PC-3 (cell line): Measurements from ENCODE around the gene ETV6. TPM values are rescaled to one million over a fixed set of nuclear protein-coding genes. Genes with fewer than 3 reads are reported as not detected.

ENCODE experiments used
- ATAC-seq: fragments of 200-7000 bp; cut with Tn5 transposase; 2 replicates; pipeline ENCODE4 v1.9.1; 2020; ENCODE audit warnings: mild to moderate bottlenecking, moderate library complexity
- BruUV-seq: library from RNA; stranded (reverse); fragments of 400-500 nt; replicated peaks from 2 replicates; lab custom pipeline; 2021; lab: Mats Ljungman, UMichigan
- CTCF ChIA-PET: fragments of 300-600 bp; sonication (Branson Sonifier 250); formaldehyde crosslinking; loops from one replicate; lab custom pipeline; 2022; ENCODE audit warnings: antibody characterized with exemption; lab: Charles Lee
- POLR2A ChIA-PET: fragments of 300-600 bp; sonication (Branson Sonifier 250); formaldehyde crosslinking; loops from one replicate; lab custom pipeline; 2022; ENCODE audit warnings: antibody characterized with exemption; ENCODE audit not compliant: unreplicated experiment; lab: Charles Lee
- DNase-seq: peaks from one replicate; pipeline ENCODE4 v3.0.0-alpha.2; 2015
- H2AFZ ChIP-seq: fragments of 300-600 bp; sonication (generic); 2 replicates; pipeline ENCODE4 v1.6.0; 2016; ENCODE audit warnings: antibody characterized with exemption, low read length
- H3F3A ChIP-seq: fragments of 300-600 bp; sonication (generic); one replicate; pipeline ENCODE4 v1.6.0; 2017; ENCODE audit warnings: antibody characterized with exemption, low read length, control low read depth, mild to moderate bottlenecking; ENCODE audit not compliant: unreplicated experiment
- H3K27ac ChIP-seq: fragments of 300-600 bp; sonication (generic); 2 replicates; pipeline ENCODE4 v1.5.1; 2016; ENCODE audit warnings: mild to moderate bottlenecking, low read length
- H3K27me3 ChIP-seq: fragments of 300-600 bp; sonication (generic); 2 replicates; pipeline ENCODE4 v1.6.1; 2016; ENCODE audit warnings: low read length, mixed read lengths
- H3K36me3 ChIP-seq: fragments of 300-600 bp; sonication (generic); 2 replicates; pipeline ENCODE4 v1.6.1; 2016; ENCODE audit warnings: low read depth, mixed run types, low read length, mixed read lengths
- H3K4me1 ChIP-seq: fragments of 300-600 bp; sonication (generic); 2 replicates; pipeline ENCODE4 v1.5.1; 2016; ENCODE audit warnings: low read length; ENCODE audit not compliant: insufficient read depth
- H3K4me2 ChIP-seq: fragments of 300-600 bp; sonication (generic); 2 replicates; pipeline ENCODE4 v1.6.0; 2016; ENCODE audit warnings: low read length
- H3K4me3 ChIP-seq: fragments of 300-600 bp; sonication (generic); 2 replicates; pipeline ENCODE4 v1.5.1; 2016; ENCODE audit warnings: mild to moderate bottlenecking, low read length, mixed read lengths
- H3K79me2 ChIP-seq: fragments of 300-600 bp; sonication (generic); 2 replicates; pipeline ENCODE4 v1.6.1; 2017; ENCODE audit warnings: low read length, mixed read lengths
- H3K9ac ChIP-seq: fragments of 300-600 bp; sonication (generic); 2 replicates; pipeline ENCODE4 v1.6.0; 2016; ENCODE audit warnings: mild to moderate bottlenecking, low read length
- H3K9me2 ChIP-seq: fragments of 300-600 bp; sonication (generic); replicated peaks from 2 replicates; pipeline ENCODE4 v1.6.1; 2016; ENCODE audit warnings: mixed run types, low read length, mixed read lengths
- H3K9me3 ChIP-seq: fragments of 300-600 bp; sonication (generic); 2 replicates; pipeline ENCODE4 v1.6.1; 2016; ENCODE audit warnings: low read length, mixed read lengths
- H4K20me1 ChIP-seq: fragments of 300-600 bp; sonication (generic); 2 replicates; pipeline ENCODE4 v1.6.1; 2016; ENCODE audit warnings: low read length, mixed read lengths
- EZH2 ChIP-seq: fragments of 300-600 bp; sonication (generic); IDR thresholded peaks from one replicate; pipeline ENCODE4 v1.6.1; 2017; ENCODE audit warnings: antibody characterized with exemption, mild to moderate bottlenecking, low read length; ENCODE audit not compliant: unreplicated experiment
- EZH2phosphoT487 ChIP-seq: fragments of 300-600 bp; sonication (generic); IDR thresholded peaks from 2 replicates; pipeline ENCODE4 v1.6.1; 2018; ENCODE audit warnings: mild to moderate bottlenecking, antibody characterized with exemption, low read length, borderline replicate concordance
- intact Hi-C: fragments of 100-400 bp; cut with micrococcal nuclease; formaldehyde crosslinking; loops from 2 replicates; pipeline ENCODE4 v1.9.0; 2023
- total RNA-seq: library from RNA; depleted of rRNA; stranded (reverse); fragments of >200 nt; gene quantifications from 2 replicates; pipeline ENCODE4 v1.2.3, GENCODE V29; 2014
- TF ChIP-seq, protein P1 (sequence below): fragments of 300-600 bp; sonication (generic); conservative IDR thresholded peaks from 2 replicates; pipeline ENCODE4 v1.5.1; 2017; ENCODE audit warnings: antibody characterized with exemption, low read depth, mild to moderate bottlenecking, low read length

Gene ETV6
- total RNA-seq, 1 experiment from 2014 or later: 5.0 TPM

DNA sequence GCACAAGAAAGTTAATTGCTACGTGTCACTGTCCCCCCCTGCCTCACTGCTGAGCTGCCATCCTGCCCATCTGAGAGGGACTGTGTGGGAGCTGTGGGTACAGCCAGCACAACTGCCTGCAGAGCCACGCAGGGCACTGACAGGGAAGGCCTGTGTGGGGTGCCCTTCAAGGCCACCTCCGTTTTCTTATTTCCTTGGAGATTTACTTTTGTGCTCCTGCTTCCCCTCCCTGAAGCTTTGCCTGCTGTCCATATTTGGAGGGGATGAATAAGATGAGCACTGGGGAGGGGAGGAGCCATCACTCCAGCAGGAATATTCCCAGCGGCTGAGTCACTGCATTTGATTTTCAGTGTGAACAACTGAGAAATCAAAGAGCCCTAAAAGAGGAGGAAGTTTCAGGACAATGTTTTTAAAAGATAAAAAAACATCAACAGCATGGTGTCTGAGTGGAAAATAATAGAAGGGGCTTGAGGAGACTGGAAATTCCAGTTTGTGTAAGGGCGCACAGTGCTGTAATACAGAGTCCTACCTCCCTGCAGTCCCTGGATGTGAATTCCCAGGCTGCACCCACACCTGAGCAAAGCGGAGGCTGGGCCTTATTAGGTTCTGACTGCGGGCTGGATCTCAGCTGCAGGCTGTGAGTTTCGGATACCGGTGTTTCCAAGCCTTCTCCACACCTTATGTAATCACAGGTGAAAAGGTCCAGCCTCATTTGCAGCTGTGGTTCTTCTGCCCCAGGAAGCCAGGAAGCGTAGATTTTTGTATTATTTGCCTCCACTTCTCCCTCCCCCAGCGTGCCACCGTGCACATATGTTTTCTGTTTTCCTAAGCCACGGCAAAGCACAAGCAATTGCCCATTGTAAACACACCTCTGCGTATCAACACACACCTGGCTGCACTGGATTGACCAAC lies 228.7 kb downstream of the ETV6 start:
- intact Hi-C loops: no loop called here
- ATAC-seq (peak; percentile 86), DNase-seq (peak; percentile 76)
- peaks cover 55% of the 10 kb centered on the region for H3K4me1 ChIP-seq
- H2AFZ ChIP-seq: peak overlapping the region; percentile 28
- no TSS peak for BruUV-seq
- TF ChIP-seq, protein P1, sequence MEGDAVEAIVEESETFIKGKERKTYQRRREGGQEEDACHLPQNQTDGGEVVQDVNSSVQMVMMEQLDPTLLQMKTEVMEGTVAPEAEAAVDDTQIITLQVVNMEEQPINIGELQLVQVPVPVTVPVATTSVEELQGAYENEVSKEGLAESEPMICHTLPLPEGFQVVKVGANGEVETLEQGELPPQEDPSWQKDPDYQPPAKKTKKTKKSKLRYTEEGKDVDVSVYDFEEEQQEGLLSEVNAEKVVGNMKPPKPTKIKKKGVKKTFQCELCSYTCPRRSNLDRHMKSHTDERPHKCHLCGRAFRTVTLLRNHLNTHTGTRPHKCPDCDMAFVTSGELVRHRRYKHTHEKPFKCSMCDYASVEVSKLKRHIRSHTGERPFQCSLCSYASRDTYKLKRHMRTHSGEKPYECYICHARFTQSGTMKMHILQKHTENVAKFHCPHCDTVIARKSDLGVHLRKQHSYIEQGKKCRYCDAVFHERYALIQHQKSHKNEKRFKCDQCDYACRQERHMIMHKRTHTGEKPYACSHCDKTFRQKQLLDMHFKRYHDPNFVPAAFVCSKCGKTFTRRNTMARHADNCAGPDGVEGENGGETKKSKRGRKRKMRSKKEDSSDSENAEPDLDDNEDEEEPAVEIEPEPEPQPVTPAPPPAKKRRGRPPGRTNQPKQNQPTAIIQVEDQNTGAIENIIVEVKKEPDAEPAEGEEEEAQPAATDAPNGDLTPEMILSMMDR: no peak
- no peak for TF ChIP-seq EZH2phosphoT487
- no peak for TF ChIP-seq EZH2
- no peaks in the 10 kb centered on the region for H3K9me3 ChIP-seq
- no peaks in the 10 kb centered on the region for H3K79me2 ChIP-seq
- no peaks in the 10 kb centered on the region for H3K27me3 ChIP-seq
- H3K27ac ChIP-seq: peak overlapping the region; percentile 83
- POLR2A ChIA-PET: no interaction called here
- peak overlapping the region; percentile 39 for H3K9ac ChIP-seq
- H3K36me3 ChIP-seq: no peaks in the 10 kb centered on the region
- H4K20me1 ChIP-seq: no peaks in the 10 kb centered on the region
- CTCF ChIA-PET: no interaction called here
- no peaks in the 10 kb centered on the region for H3F3A ChIP-seq
- peak overlapping the region; percentile 69 for H3K4me2 ChIP-seq
- peak overlapping the region; percentile 23; the same call in 1 of the 2 replicates for H3K4me3 ChIP-seq
- H3K9me2 ChIP-seq: no peaks in the 10 kb centered on the region

- no TSS peak for BruUV-seq
- no peaks in the 10 kb centered on the region for H3K27me3 ChIP-seq
- H3K27ac ChIP-seq: peak overlapping the region; percentile 83
- intact Hi-C loops: no loop called here
- peak; percentile 38 for DNase-seq
- H3K4me1 ChIP-seq: peaks cover 62% of the 10 kb centered on the region
- no peaks in the 10 kb centered on the region for H3K79me2 ChIP-seq
- H3K36me3 ChIP-seq: no peaks in the 10 kb centered on the region
- no peaks in the 10 kb centered on the region for H3K9me2 ChIP-seq
- CTCF ChIA-PET: no interaction called here
- no peak overlapping the region for H2AFZ ChIP-seq
- H3K9me3 ChIP-seq: no peaks in the 10 kb centered on the region
- POLR2A ChIA-PET: interaction anchor here (0.6 kb wide), 1 partner anchor 230 kb away, joined by 4 read pairs; the partner anchor contains the start of gene ETV6
- no peak overlapping the region for H3K4me3 ChIP-seq
- no peaks in the 10 kb centered on the region for H4K20me1 ChIP-seq
- peak; percentile 25; the same call in 1 of the 2 replicates for ATAC-seq
- TF ChIP-seq EZH2phosphoT487 (no peak), EZH2 (no peak)
- TF ChIP-seq, protein P1: no peak
- H3K9ac ChIP-seq: peak overlapping the region; percentile 39; the same call in 1 of the 2 replicates
- peak overlapping the region; percentile 69; the same call in 1 of the 2 replicates for H3K4me2 ChIP-seq
- H3F3A ChIP-seq: no peaks in the 10 kb centered on the region
Observed at GRCh38 chr12:11879306-11879705, 229.8 kb downstream of the ETV6 start.
